ENCODE results near the gene SLC2A6. TPM values are rescaled to one million over a fixed set of nuclear protein-coding genes. Genes with fewer than 3 reads are reported as not detected.

Gene SLC2A6
- total RNA-seq, 1 experiment from 2014 or later: 10.7 TPM

DNA sequence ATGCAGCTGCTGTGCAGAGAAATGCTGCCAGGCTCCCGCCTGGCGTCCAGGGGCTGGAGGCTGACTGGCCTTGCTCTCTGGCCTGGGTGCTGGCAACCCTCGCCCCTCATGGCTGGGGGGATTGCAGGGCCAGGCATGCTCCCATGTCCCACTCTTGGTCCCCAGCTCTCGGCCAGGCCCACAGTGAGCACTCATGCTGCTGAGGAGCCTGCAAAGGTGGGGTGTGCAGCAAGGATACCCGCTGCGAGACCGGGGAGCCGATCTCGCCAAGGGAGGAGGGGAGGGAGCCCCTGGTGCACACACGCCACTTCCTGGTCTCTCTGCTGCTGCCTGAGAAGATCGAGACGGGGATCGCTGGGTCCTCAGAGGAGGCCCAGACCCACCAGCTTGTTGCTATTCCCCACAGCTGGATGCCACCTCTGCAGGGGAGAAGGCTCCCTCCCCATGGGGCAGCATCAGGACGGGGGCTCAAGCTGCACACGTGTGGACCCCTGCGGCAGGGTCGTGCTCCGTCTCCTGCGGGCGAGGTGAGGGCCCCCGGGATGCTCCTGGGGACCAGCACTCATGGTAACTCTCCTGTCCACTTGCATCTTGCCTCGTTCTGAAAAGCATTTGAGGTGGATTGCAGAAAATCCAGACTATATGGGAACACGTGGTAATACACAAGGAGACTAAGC is 33.5 kb downstream of the SLC2A6 start (continued):
- TF ChIP-seq, protein P1, sequence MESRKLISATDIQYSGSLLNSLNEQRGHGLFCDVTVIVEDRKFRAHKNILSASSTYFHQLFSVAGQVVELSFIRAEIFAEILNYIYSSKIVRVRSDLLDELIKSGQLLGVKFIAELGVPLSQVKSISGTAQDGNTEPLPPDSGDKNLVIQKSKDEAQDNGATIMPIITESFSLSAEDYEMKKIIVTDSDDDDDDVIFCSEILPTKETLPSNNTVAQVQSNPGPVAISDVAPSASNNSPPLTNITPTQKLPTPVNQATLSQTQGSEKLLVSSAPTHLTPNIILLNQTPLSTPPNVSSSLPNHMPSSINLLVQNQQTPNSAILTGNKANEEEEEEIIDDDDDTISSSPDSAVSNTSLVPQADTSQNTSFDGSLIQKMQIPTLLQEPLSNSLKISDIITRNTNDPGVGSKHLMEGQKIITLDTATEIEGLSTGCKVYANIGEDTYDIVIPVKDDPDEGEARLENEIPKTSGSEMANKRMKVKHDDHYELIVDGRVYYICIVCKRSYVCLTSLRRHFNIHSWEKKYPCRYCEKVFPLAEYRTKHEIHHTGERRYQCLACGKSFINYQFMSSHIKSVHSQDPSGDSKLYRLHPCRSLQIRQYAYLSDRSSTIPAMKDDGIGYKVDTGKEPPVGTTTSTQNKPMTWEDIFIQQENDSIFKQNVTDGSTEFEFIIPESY (IDR thresholded peaks at IDR 0.05; ENCODE audit: extremely low read depth, insufficient replicate concordance, low read length): no peak
- TF ChIP-seq FOSL1 (IDR thresholded peaks at IDR 0.05; ENCODE audit: low read depth) (no peak), POLR2AphosphoS5 (IDR thresholded peaks at IDR 0.05; ENCODE audit: low read depth, low read length) (no peak), ZFX (IDR thresholded peaks at IDR 0.05) (no peak)
- TF ChIP-seq, protein P2, sequence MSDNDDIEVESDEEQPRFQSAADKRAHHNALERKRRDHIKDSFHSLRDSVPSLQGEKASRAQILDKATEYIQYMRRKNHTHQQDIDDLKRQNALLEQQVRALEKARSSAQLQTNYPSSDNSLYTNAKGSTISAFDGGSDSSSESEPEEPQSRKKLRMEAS (IDR thresholded peaks at IDR 0.05): no peak

DNA sequence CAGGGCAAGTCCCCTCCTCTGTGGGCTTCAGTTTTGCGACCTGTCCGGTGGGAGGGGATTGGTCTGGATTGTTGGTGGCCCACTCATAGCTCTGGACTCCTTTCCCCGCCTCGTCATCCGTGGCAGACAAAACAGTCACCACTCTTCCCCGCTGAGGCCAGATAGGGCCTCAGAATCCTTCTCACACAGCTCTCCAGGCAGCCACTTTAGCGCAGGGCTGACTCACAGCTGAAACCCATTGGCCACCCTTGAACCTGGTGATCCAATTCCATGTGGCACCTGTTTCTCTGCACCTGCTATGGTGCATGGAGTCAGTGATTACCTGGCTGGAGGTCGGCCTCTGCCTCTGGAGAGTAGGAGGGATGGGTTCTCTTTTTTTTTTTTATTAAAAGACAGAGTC is 34.9 kb downstream of the SLC2A6 start:
- no peaks in the 10 kb centered on the region for H3K27me3 ChIP-seq (ENCODE audit: insufficient read depth, low read length)
- TF ChIP-seq, protein P3, sequence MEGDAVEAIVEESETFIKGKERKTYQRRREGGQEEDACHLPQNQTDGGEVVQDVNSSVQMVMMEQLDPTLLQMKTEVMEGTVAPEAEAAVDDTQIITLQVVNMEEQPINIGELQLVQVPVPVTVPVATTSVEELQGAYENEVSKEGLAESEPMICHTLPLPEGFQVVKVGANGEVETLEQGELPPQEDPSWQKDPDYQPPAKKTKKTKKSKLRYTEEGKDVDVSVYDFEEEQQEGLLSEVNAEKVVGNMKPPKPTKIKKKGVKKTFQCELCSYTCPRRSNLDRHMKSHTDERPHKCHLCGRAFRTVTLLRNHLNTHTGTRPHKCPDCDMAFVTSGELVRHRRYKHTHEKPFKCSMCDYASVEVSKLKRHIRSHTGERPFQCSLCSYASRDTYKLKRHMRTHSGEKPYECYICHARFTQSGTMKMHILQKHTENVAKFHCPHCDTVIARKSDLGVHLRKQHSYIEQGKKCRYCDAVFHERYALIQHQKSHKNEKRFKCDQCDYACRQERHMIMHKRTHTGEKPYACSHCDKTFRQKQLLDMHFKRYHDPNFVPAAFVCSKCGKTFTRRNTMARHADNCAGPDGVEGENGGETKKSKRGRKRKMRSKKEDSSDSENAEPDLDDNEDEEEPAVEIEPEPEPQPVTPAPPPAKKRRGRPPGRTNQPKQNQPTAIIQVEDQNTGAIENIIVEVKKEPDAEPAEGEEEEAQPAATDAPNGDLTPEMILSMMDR (IDR thresholded peaks at IDR 0.05 in 2 of 3, conservative IDR thresholded peaks at IDR 0.05 in 1 of 3; ENCODE audit: borderline replicate concordance in 1 of 3, insufficient read depth in 1 of 3, low read depth in 2 of 3, low read length in 2 of 3): no peak
- TF ChIP-seq ZNF274 (IDR thresholded peaks at IDR 0.05; ENCODE audit: low read depth, low read length) (no peak), ZFX (IDR thresholded peaks at IDR 0.05) (no peak), POLR2AphosphoS5 (IDR thresholded peaks at IDR 0.05; ENCODE audit: low read depth, low read length) (no peak), CEBPB (IDR thresholded peaks at IDR 0.05; ENCODE audit: low read depth) (no peak), EZH2 (IDR thresholded peaks at IDR 0.05) (no peak), EZH2phosphoT487 (IDR thresholded peaks at IDR 0.05; ENCODE audit: borderline replicate concordance) (no peak), EGR1 (IDR thresholded peaks at IDR 0.05; ENCODE audit: low read depth) (no peak), CBX3 (IDR thresholded peaks at IDR 0.05; ENCODE audit: low read depth) (no peak), FOSL1 (IDR thresholded peaks at IDR 0.05; ENCODE audit: low read depth) (no peak), JUND (IDR thresholded peaks at IDR 0.05) (no peak), ELF1 (IDR thresholded peaks at IDR 0.05; ENCODE audit: borderline replicate concordance, low read depth) (no peak), SRF (IDR thresholded peaks at IDR 0.05; ENCODE audit: low read depth) (no peak), YY1 (IDR thresholded peaks at IDR 0.05; ENCODE audit: extremely low read depth, insufficient replicate concordance, low read depth, low read length) (no peak)
- TF ChIP-seq, protein P4, sequence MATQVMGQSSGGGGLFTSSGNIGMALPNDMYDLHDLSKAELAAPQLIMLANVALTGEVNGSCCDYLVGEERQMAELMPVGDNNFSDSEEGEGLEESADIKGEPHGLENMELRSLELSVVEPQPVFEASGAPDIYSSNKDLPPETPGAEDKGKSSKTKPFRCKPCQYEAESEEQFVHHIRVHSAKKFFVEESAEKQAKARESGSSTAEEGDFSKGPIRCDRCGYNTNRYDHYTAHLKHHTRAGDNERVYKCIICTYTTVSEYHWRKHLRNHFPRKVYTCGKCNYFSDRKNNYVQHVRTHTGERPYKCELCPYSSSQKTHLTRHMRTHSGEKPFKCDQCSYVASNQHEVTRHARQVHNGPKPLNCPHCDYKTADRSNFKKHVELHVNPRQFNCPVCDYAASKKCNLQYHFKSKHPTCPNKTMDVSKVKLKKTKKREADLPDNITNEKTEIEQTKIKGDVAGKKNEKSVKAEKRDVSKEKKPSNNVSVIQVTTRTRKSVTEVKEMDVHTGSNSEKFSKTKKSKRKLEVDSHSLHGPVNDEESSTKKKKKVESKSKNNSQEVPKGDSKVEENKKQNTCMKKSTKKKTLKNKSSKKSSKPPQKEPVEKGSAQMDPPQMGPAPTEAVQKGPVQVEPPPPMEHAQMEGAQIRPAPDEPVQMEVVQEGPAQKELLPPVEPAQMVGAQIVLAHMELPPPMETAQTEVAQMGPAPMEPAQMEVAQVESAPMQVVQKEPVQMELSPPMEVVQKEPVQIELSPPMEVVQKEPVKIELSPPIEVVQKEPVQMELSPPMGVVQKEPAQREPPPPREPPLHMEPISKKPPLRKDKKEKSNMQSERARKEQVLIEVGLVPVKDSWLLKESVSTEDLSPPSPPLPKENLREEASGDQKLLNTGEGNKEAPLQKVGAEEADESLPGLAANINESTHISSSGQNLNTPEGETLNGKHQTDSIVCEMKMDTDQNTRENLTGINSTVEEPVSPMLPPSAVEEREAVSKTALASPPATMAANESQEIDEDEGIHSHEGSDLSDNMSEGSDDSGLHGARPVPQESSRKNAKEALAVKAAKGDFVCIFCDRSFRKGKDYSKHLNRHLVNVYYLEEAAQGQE (IDR thresholded peaks at IDR 0.05; ENCODE audit: low read depth): no peak
- TF ChIP-seq, protein P2 (IDR thresholded peaks at IDR 0.05): no peak

More for the DNA sequence above, 34.9 kb downstream of the SLC2A6 start:
- Histone ChIP-seq H2AFZ (ENCODE audit: low read depth, low read length, poor library complexity, severe bottlenecking) (no peak overlapping the region), H3K36me3 (ENCODE audit: control insufficient read depth in 1 of 2, insufficient read depth in 2 of 2, low read length in 2 of 2) (no peaks in the 10 kb centered on the region), H4K20me1 (ENCODE audit: insufficient read depth) (no peaks in the 10 kb centered on the region), H3K79me2 (ENCODE audit: insufficient read depth, low read length) (no peaks in the 10 kb centered on the region), H3K9me2 (ENCODE audit: insufficient read depth) (no peaks in the 10 kb centered on the region), H3K4me2 (ENCODE audit: low read length) (no peak overlapping the region), H3K4me1 (ENCODE audit: control insufficient read depth in 1 of 2, insufficient read depth in 2 of 2, low read length in 2 of 2) (no peaks in the 10 kb centered on the region), H3K9me3 (ENCODE audit: control insufficient read depth in 1 of 2, insufficient read depth in 1 of 2, low read depth in 1 of 2, low read length in 2 of 2) (no peaks in the 10 kb centered on the region), H3K4me3 (replicated peaks in 1 of 2; ENCODE audit: low read depth in 1 of 2, low read length in 2 of 2) (no peak overlapping the region), H3K27ac (ENCODE audit: low read depth, low read length) (no peak overlapping the region), H3K9ac (ENCODE audit: low read length) (no peak overlapping the region)
- intact Hi-C loops (cut with micrococcal nuclease): no loop called here
- DNase-seq (ENCODE audit: low read depth, low spot score): no peak
- POLR2A ChIA-PET: no interaction called here
- BruUV-seq (replicated peaks): no TSS peak
- RAD21 ChIA-PET (ENCODE audit: low non-redundant PET in 1 of 2, low total read pairs in 2 of 2, uncharacterized antibody in 2 of 2, unreplicated experiment in 2 of 2): interaction anchor here in 1 of 2 experiments (0.6 kb wide), 1 partner anchor 16 kb away, joined by 5 read pairs; the partner anchor contains the start of gene CACFD1
- CTCF ChIA-PET: no interaction called here
- no peak for ATAC-seq

Data from HCT116 (cell line).